DMS114 treated with DMSO at 0.1 percent for 48 hours (cell line): ENCODE measurements around the gene LGR4.
"Not testable (repeated sequence)": the region's sequence is repeated elsewhere in the genome, so short reads cannot be mapped to it uniquely, and the experiment has no call there.

Experiments
- DNase-seq: peaks from one replicate; lab custom pipeline; 2025; ENCODE audit not compliant: unreplicated experiment; lab: John Stamatoyannopoulos, UW

LGR4 gene

GRCh38 chr11:27355575-27356104 lies 117.0 kb downstream of the LGR4 start:
- no peak for DNase-seq

GRCh38 chr11:27354359-27354965 lies 118.1 kb downstream of the LGR4 start:
- no peak for DNase-seq

GRCh38 chr11:27353593-27354358 lies 118.8 kb downstream of the LGR4 start:
- DNase-seq = no peak

- no peak for DNase-seq
Measured at GRCh38 chr11:27352781-27353180, 119.8 kb downstream of the LGR4 start.

GRCh38 chr11:27350511-27350910 lies 122.1 kb downstream of the LGR4 start:
- DNase-seq = no peak

DNA sequence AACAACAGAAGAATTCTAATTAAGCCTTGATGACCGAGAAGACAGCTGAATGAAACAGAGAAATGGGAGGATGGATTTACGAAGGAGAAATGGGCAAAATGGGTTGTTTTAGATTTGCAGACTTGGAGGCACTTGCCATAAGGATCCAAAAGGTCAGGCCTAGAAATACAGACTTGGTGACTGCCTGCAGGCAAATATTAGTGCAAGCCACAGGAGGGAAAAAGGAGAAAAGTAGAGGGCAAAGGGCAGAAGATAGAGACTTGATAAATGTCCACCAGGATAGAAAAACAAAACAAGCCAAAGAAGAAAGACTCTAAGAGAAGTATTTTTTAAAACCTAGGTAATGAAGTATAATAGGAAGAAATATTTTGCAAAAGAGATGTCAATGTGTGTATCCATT lies 122.7 kb downstream of the LGR4 start:
- no peak for DNase-seq

GRCh38 chr11:27348340-27348873 lies 124.2 kb downstream of the LGR4 start:
- no peak for DNase-seq

- DNase-seq = no peak
Measured at GRCh38 chr11:27347359-27348339, 124.9 kb downstream of the LGR4 start.

- DNase-seq = no peak
Measured at GRCh38 chr11:27339941-27340340, 132.6 kb downstream of the LGR4 start.

DNA sequence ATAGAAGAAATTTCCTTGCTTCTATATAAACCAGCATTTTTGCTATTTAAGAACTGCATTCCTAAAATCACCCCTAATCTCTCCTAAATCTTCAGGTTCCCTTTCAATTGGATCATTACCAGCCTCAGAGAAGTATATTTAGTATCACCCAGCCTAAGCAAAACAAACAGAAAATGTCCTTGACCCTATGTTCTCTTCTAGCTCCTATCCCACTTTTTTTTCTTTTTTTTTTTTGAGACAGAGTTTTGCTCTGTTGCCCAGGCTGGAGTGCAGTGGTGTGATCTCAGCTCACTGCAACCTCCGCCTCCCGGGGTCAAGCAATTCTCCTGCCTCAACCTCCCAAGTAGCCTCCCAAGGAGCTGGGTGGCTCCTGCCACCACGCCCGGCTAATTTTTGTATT lies 137.8 kb downstream of the LGR4 start:
- DNase-seq = not testable (repeated sequence)

DNA sequence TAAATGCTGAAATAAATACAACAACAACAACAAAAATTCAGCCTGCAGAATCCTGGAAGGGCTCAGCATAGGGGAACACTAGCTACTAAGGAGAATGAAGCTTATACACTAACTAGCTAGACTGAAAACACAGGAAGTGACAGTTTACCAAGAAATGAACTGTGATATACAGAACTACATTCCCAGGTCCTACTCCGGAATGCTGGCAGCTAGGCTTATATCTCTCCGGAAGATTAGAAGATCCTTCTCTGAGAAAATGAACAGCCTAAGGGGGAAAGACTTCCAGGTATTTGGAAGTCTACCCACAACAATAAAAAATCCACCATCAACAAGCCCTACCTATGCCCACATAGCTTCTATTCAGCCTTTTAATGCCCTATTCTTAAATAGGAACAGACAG lies 140.6 kb downstream of the LGR4 start:
- no peak for DNase-seq

GRCh38 chr11:27330633-27331270 lies 141.8 kb downstream of the LGR4 start:
- DNase-seq = no peak

DNA sequence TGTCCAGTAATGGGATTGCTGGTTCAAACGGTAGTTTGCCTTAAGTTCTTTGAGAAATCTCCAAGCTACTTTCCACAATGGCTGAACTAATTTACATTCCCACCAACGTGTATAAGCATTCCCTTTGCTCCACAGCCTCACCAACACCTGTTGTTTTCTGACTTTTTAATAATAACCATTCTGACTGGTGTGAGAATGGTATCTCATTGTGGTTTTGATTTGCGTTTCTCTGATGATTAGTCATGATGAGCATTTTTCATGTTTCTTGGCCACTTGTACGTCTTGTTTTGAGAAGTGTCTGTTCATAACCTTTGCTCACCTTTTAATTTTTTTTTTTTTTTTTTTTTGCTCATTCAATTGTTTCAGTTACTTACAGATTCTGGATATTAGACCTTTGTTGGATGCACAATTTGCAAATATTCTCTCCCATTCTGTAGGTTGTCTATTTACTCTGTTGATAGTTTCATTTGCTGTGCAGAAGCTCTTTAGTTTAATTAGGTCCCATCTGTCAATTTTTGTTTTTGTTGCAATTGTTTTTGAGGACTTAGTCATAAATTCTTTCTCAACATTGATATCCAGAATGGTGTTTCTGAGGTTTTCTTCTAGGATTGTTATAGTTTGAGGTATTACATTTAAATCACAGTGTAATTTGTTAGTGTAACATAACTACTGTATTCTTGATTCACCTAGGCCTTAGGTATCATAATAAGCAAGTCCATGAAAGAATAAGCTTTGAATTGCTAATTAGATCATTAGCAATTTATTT lies 142.5 kb downstream of the LGR4 start:
- no peak for DNase-seq

- DNase-seq = no peak
Measured at GRCh38 chr11:27328614-27329013, 144.0 kb downstream of the LGR4 start.

GRCh38 chr11:27327064-27327463 lies 145.5 kb downstream of the LGR4 start:
- DNase-seq = not testable (repeated sequence)

GRCh38 chr11:27322196-27322595 lies 150.4 kb downstream of the LGR4 start:
- not testable (repeated sequence) for DNase-seq

GRCh38 chr11:27321340-27321739 lies 151.2 kb downstream of the LGR4 start:
- not testable (repeated sequence) for DNase-seq

- DNase-seq = no peak
Measured at GRCh38 chr11:27319072-27319471, 153.5 kb downstream of the LGR4 start.

- DNase-seq = no peak
Measured at GRCh38 chr11:27317751-27318150, 154.8 kb downstream of the LGR4 start.
